GM23248 (cell line): ENCODE data around the gene ABL1.

Source experiments
- EZH2 ChIP-seq: fragments of 200-600 bp; sonication (generic); IDR thresholded peaks from 2 replicates; pipeline ENCODE4 v1.6.1; 2018; ENCODE audit warnings: antibody characterized with exemption, mild to moderate bottlenecking; ENCODE audit not compliant: insufficient read depth, poor library complexity, severe bottlenecking
- EZH2phosphoT487 ChIP-seq: fragments of 200-600 bp; sonication (generic); IDR thresholded peaks from 2 replicates; pipeline ENCODE4 v1.6.1; 2018; ENCODE audit warnings: antibody characterized with exemption, moderate library complexity, mild to moderate bottlenecking, low read depth; ENCODE audit not compliant: insufficient read depth

GRCh38 chr9:130858739-130859705 lies 24.0 kb downstream of the ABL1 start:
- TF ChIP-seq EZH2 (no peak), EZH2phosphoT487 (no peak)
